PFSK-1 (cell line): Measurements from ENCODE around the gene HOATZ.

Source experiments
- POLR2AphosphoS5 ChIP-seq: IDR thresholded peaks from 2 replicates; pipeline ENCODE4 v1.6.1; 2012; ENCODE audit warnings: low read depth, mild to moderate bottlenecking, control low read depth, low read length, moderate library complexity
- REST ChIP-seq, 2 experiments: IDR thresholded peaks; 2 replicates each; pipeline versions ENCODE4 v1.6.1 to v1.8.0; 2011 to 2012; ENCODE audit warnings: low read depth in 2 of 2, low read length in 2 of 2, control low read depth in 1 of 2, inconsistent platforms in 1 of 2, mild to moderate bottlenecking in 1 of 2, moderate library complexity in 1 of 2; ENCODE audit not compliant: insufficient read depth in 1 of 2
- TAF1 ChIP-seq: IDR thresholded peaks from 2 replicates; pipeline ENCODE4 v1.6.1; 2012; ENCODE audit warnings: low read length, control low read depth, borderline replicate concordance; ENCODE audit not compliant: insufficient read depth

- no peak for TF ChIP-seq POLR2AphosphoS5
- no peak for TF ChIP-seq TAF1
- TF ChIP-seq REST (IDR thresholded peaks at IDR 0.05; ENCODE audit: insufficient read depth in 1 of 2, low read depth in 2 of 2, low read length in 2 of 2), result no peak
Measured at GRCh38 chr11:111530091-111530490, 15.5 kb downstream of the HOATZ start.
